ENCODE measurements around the gene WDR91.

Gene WDR91

GRCh38 chr7:135158874-135159273 lies 52.5 kb downstream of the WDR91 start:
- no peak for DNase-seq

- no peak for DNase-seq
These were observed 53.1 kb downstream of the WDR91 start for GRCh38 chr7:135158141-135158655.

- DNase-seq = no peak
These were observed 55.0 kb downstream of the WDR91 start for GRCh38 chr7:135156290-135156689.

- DNase-seq = no peak
These were observed 56.6 kb downstream of the WDR91 start for GRCh38 chr7:135154734-135155133.

- no peak for DNase-seq
These were observed 58.9 kb downstream of the WDR91 start for GRCh38 chr7:135152442-135152841.

- DNase-seq = no peak
These were observed 59.8 kb downstream of the WDR91 start for GRCh38 chr7:135151533-135151932.

- peak; percentile 18 to 34 for DNase-seq
These were observed 60.2 kb downstream of the WDR91 start for GRCh38 chr7:135151132-135151531.

- DNase-seq = no peak
These were observed 61.1 kb downstream of the WDR91 start for GRCh38 chr7:135150072-135150782.

GRCh38 chr7:135147899-135148721 lies 63.2 kb downstream of the WDR91 start, which contains the start of gene TMEM140:
Gene TMEM140, plus strand, starts transcription at chr7:135148072. Its CDS starts 16,370 bp downstream, at chr7:135164442.
- peak; percentile 41 to 75 for DNase-seq

GRCh38 chr7:135147341-135147898 lies 63.9 kb downstream of the WDR91 start:
- peak; percentile 52 to 57 for DNase-seq

GRCh38 chr7:135143885-135144668 lies 67.2 kb downstream of the WDR91 start:
- no peak for DNase-seq
